ENCODE data around the gene RNF220. TPM values are rescaled to one million over a fixed set of nuclear protein-coding genes. Genes with fewer than 3 reads are reported as not detected.
A peak's percentile ranks its signal among the peaks of the same experiment; 100 is the strongest.

Gene RNF220
- total RNA-seq, 1 donor from 2014 or later: 25.1 TPM

DNA sequence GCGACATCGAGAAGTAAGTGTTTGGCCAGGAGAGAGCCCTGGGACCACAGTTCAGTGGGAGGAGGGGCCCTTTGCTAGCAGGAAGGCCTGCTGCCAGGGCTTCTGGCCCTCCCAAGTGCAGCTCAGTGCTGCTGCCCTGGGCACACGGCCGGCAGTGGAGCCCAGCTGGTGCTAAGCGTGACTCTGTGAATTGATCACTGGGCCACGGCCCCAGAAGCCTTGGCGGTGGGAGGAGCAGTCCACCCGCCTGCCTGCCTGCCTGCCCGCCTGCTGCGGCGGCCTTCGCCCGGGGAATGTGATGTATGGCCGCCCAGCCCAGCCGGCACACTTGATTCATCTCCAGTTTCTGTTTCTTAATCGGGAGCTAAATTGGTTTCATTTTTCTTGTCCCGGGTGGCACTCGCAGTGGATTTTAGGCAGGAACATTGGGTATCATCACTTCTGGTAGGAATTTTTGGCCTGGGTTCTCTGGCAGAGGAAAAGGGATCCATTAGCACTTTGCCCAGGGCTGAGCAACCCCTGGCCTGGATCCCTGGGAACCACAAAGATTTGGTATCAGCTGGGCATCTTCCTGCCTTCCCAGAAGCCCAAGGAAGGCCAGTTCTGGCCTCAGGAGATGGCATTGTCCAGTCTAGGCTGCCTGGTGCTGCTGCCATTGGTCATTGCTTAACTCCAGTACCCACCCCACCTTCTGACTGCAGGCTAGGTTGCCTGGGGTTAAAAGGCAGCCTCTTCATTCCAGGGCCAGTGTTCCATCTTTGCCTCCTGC lies 240.6 kb downstream of the RNF220 start:
- H3K4me3 ChIP-seq (ENCODE audit: low read length in 3 of 3): peak overlapping the region in 2 of 3 donors; percentile 45 to 53
- H3K27me3 ChIP-seq (ENCODE audit: control insufficient read depth in 3 of 3, insufficient read depth in 3 of 3, low read length in 3 of 3): no peaks in the 10 kb centered on the region
- H3K27ac ChIP-seq (ENCODE audit: low read depth, low read length): peak overlapping the region; percentile 84
- peaks cover 33 to 58% (median 56%) of the 10 kb centered on the region in 3 donors for H3K36me3 ChIP-seq (ENCODE audit: control insufficient read depth in 3 of 3, insufficient read depth in 3 of 3, low read length in 3 of 3)
- H3K4me1 ChIP-seq (ENCODE audit: control insufficient read depth in 3 of 3, insufficient read depth in 3 of 3, low read length in 3 of 3): peaks cover 65 to 86% (median 67%) of the 10 kb centered on the region in 3 donors
- peak overlapping the region; percentile 39 to 64 (median 40) for H3K9ac ChIP-seq (ENCODE audit: low read depth in 1 of 3, low read length in 3 of 3)
- no peaks in the 10 kb centered on the region for H3K9me3 ChIP-seq (ENCODE audit: control insufficient read depth in 3 of 3, low read length in 3 of 3)

DNA sequence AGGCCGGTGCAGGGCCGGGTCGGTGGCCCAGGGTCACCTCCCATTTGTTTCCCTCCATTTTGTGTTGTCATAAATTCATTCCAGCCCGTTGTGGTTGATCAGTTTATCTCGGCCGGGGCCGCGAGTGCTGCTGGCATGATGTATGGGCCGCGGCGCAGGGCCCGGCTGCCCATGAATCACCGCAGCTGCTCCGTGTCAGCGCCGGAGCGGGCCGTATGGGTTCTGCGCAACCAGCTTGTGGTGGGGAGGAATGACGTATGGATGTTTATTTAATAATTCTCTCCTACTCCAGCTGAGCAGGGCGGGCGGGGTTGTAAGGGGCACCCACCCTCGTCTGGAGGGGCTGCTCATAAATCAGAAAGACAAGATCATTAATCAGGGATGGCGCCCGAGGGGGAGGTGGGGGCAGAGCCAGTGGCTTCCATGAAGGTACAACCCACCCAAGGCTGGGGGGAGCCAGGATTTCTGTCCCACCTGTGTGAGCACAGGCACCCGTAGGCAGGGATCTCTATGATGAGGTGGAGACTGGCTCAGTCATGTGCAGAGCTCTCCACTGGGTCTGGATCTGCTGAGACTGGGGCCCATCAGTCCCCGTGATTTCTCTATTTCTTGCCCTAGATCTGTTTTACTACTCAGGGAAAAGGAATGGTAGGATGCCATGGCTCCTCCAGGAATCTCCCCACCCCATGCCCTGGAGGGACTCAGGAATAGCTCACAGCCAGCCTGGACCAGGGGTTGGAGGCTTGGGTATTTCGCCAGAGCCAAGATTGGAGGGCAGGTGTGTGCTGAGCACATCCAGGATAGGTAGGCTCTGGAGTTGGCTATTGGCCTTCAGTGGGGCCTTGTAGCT lies 241.4 kb downstream of the RNF220 start:
- peak overlapping the region; percentile 8 to 64 (median 39) for H3K9ac ChIP-seq (ENCODE audit: low read depth in 1 of 3, low read length in 3 of 3)
- H3K36me3 ChIP-seq (ENCODE audit: control insufficient read depth in 3 of 3, insufficient read depth in 3 of 3, low read length in 3 of 3): peaks cover 41 to 63% (median 58%) of the 10 kb centered on the region in 3 donors
- no peaks in the 10 kb centered on the region for H3K9me3 ChIP-seq (ENCODE audit: control insufficient read depth in 3 of 3, low read length in 3 of 3)
- H3K27ac ChIP-seq (ENCODE audit: low read depth, low read length): peak overlapping the region; percentile 84
- peaks cover 59 to 79% (median 61%) of the 10 kb centered on the region in 3 donors for H3K4me1 ChIP-seq (ENCODE audit: control insufficient read depth in 3 of 3, insufficient read depth in 3 of 3, low read length in 3 of 3)
- peak overlapping the region in 1 of 3 donors; percentile 43 for H3K4me3 ChIP-seq (ENCODE audit: low read length in 3 of 3)
- no peaks in the 10 kb centered on the region for H3K27me3 ChIP-seq (ENCODE audit: control insufficient read depth in 3 of 3, insufficient read depth in 3 of 3, low read length in 3 of 3)

DNA sequence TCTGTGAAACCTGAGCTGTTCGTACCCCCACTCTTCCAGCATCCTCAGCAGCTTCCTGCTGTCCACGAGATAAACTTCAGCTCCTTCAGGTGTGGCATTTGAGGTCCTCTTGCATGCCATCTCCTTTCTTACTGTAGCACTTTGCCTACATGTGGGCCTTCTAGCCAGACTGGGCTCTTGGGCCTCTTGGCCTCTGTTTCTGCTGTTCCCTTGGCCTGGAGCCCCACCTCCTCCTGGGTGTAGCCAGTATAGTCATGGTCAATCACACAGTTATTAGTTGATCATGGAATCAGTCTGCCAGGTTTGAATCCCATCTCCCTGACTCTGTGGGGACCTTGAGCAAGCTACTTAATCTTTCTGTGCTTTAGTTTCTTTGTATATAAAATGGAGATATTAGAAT lies 242.8 kb downstream of the RNF220 start:
- no peak overlapping the region for H3K9ac ChIP-seq (ENCODE audit: low read depth in 1 of 3, low read length in 3 of 3)

DNA sequence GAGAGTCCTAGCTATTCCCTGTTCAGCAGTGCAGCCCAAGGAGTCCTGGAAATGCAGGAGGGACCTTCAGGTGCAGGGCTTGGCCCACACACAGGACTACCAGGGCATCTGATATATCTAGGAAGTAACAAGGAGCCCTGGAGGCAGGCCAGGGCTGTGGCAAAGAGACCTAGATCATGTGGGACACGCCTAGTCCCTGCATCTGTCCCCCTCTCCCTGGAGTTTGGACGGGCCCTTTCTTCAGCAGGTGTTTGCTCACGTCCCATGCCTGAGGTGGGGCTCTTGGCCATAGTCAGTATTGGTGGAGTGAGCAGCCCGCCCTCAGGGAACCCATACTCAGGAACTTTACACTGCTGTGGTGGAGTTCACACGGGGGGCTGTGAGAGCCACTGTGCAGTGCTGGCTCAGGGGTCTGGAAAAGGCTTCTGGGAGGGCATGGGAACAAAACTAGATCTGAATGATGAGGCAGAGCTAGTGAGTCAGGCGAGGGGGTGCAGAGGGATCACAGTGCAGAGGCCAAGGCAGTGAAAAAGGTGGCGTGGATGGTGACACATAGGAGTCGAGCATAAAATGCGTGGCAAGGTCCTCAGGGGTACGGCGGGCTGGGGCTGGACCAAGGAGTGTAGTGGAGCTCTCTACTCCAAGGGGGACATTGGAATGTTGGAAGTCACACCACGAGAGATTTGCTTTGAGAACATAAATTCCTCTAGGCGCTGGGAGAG lies 243.6 kb downstream of the RNF220 start:
- Histone ChIP-seq H3K9ac (ENCODE audit: low read depth in 1 of 3, low read length in 3 of 3) (peak overlapping the region in 1 of 3 donors; percentile 26), H3K4me3 (ENCODE audit: low read length in 3 of 3) (no peak overlapping the region)

More for the DNA sequence above, 242.8 kb downstream of the RNF220 start:
- Histone ChIP-seq H3K9me3 (ENCODE audit: control insufficient read depth in 3 of 3, low read length in 3 of 3) (no peaks in the 10 kb centered on the region), H3K27ac (ENCODE audit: low read depth, low read length) (no peak overlapping the region), H3K36me3 (ENCODE audit: control insufficient read depth in 3 of 3, insufficient read depth in 3 of 3, low read length in 3 of 3) (peaks cover 42 to 58% (median 52%) of the 10 kb centered on the region in 3 donors), H3K4me3 (ENCODE audit: low read length in 3 of 3) (no peak overlapping the region), H3K27me3 (ENCODE audit: control insufficient read depth in 3 of 3, insufficient read depth in 3 of 3, low read length in 3 of 3) (no peaks in the 10 kb centered on the region), H3K4me1 (ENCODE audit: control insufficient read depth in 3 of 3, insufficient read depth in 3 of 3, low read length in 3 of 3) (peaks cover 45 to 65% (median 50%) of the 10 kb centered on the region in 3 donors)

DNA sequence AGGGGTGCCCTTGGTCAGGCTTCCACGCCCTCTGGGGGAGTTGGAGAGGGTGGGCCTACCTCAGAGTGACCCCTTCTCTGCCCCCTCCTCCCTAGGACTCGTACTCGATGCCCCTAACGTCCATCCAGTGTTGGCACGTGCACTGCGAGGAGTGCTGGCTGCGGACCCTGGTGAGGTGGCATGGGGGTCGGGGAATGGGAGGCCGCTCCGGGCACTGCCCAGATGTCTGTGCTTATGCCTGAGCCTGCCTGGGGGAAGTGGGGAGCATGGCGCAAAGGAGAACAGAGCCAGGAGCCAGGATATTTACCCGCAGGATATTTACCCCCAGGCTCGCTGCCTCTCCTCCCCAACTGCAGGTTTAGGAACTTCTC lies 244.7 kb downstream of the RNF220 start:
- Histone ChIP-seq H3K36me3 (ENCODE audit: control insufficient read depth in 3 of 3, insufficient read depth in 3 of 3, low read length in 3 of 3) (peaks cover 31 to 52% (median 48%) of the 10 kb centered on the region in 3 donors), H3K4me3 (ENCODE audit: low read length in 3 of 3) (no peak overlapping the region), H3K27me3 (ENCODE audit: control insufficient read depth in 3 of 3, insufficient read depth in 3 of 3, low read length in 3 of 3) (no peaks in the 10 kb centered on the region), H3K9me3 (ENCODE audit: control insufficient read depth in 3 of 3, low read length in 3 of 3) (no peaks in the 10 kb centered on the region), H3K4me1 (ENCODE audit: control insufficient read depth in 3 of 3, insufficient read depth in 3 of 3, low read length in 3 of 3) (peaks cover 26 to 47% (median 31%) of the 10 kb centered on the region in 3 donors), H3K9ac (ENCODE audit: low read depth in 1 of 3, low read length in 3 of 3) (no peak overlapping the region), H3K27ac (ENCODE audit: low read depth, low read length) (no peak overlapping the region)

More for the DNA sequence above, 243.6 kb downstream of the RNF220 start:
- H3K36me3 ChIP-seq (ENCODE audit: control insufficient read depth in 3 of 3, insufficient read depth in 3 of 3, low read length in 3 of 3): peaks cover 39 to 56% (median 52%) of the 10 kb centered on the region in 3 donors
- H3K9me3 ChIP-seq (ENCODE audit: control insufficient read depth in 3 of 3, low read length in 3 of 3): no peaks in the 10 kb centered on the region
- peaks cover 37 to 57% (median 42%) of the 10 kb centered on the region in 3 donors for H3K4me1 ChIP-seq (ENCODE audit: control insufficient read depth in 3 of 3, insufficient read depth in 3 of 3, low read length in 3 of 3)
- no peaks in the 10 kb centered on the region for H3K27me3 ChIP-seq (ENCODE audit: control insufficient read depth in 3 of 3, insufficient read depth in 3 of 3, low read length in 3 of 3)
- H3K27ac ChIP-seq (ENCODE audit: low read depth, low read length): no peak overlapping the region

DNA sequence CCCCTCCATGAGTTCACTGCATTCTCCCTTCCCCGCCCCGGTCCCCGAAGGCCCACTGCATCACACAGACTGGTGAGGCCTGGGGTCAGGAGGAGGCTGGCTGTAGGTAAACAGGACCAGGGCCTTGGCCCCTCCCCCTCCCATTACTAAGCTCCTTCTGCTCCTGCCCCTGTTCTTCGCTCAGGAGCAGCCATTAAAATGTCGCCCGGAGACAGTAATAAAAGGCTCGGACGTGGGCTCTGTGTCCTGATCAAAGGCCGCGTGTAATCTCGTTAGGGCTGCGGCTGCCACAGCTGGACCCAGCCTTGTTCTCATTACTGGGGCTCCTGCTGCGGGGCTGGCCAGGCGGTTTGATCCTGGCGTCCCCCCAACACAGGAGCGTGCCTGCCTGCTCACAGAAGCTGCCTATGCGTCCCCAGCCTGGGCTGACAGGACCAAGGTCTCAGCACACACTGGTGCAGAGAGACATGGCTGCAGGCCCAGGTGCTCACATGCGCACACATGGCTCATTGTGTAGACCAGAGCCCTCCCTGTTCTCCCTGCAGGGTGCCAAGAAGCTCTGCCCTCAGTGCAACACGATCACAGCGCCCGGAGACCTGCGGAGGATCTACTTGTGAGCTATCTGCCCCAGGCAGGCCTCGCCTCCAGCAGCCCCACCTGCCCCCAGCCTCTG lies 245.2 kb downstream of the RNF220 start:
- Histone ChIP-seq H3K9me3 (ENCODE audit: control insufficient read depth in 3 of 3, low read length in 3 of 3) (no peaks in the 10 kb centered on the region), H3K4me1 (ENCODE audit: control insufficient read depth in 3 of 3, insufficient read depth in 3 of 3, low read length in 3 of 3) (peaks cover 21 to 41% (median 26%) of the 10 kb centered on the region in 3 donors), H3K9ac (ENCODE audit: low read depth in 1 of 3, low read length in 3 of 3) (peak overlapping the region in 1 of 3 donors; percentile 54), H3K27me3 (ENCODE audit: control insufficient read depth in 3 of 3, insufficient read depth in 3 of 3, low read length in 3 of 3) (no peaks in the 10 kb centered on the region), H3K4me3 (ENCODE audit: low read length in 3 of 3) (no peak overlapping the region), H3K27ac (ENCODE audit: low read depth, low read length) (no peak overlapping the region), H3K36me3 (ENCODE audit: control insufficient read depth in 3 of 3, insufficient read depth in 3 of 3, low read length in 3 of 3) (peaks cover 31 to 48% (median 44%) of the 10 kb centered on the region in 3 donors)

DNA sequence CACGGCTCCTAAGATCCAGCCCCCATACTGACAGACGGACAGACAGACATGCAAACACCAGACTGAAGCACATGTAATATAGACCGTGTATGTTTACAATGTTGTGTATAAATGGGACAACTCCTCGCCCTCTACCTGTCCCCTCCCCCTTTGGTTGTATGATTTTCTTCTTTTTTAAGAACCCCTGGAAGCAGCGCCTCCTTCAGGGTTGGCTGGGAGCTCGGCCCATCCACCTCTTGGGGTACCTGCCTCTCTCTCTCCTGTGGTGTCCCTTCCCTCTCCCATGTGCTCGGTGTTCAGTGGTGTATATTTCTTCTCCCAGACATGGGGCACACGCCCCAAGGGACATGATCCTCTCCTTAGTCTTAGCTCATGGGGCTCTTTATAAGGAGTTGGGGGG lies 246.0 kb downstream of the RNF220 start:
- Histone ChIP-seq H3K27me3 (ENCODE audit: control insufficient read depth in 3 of 3, insufficient read depth in 3 of 3, low read length in 3 of 3) (no peaks in the 10 kb centered on the region), H3K27ac (ENCODE audit: low read depth, low read length) (no peak overlapping the region), H3K4me3 (ENCODE audit: low read length in 3 of 3) (no peak overlapping the region), H3K4me1 (ENCODE audit: control insufficient read depth in 3 of 3, insufficient read depth in 3 of 3, low read length in 3 of 3) (peaks cover 13 to 34% (median 20%) of the 10 kb centered on the region in 3 donors), H3K9ac (ENCODE audit: low read depth in 1 of 3, low read length in 3 of 3) (peak overlapping the region in 1 of 3 donors; percentile 62), H3K36me3 (ENCODE audit: control insufficient read depth in 3 of 3, insufficient read depth in 3 of 3, low read length in 3 of 3) (peaks cover 31 to 45% (median 44%) of the 10 kb centered on the region in 3 donors), H3K9me3 (ENCODE audit: control insufficient read depth in 3 of 3, low read length in 3 of 3) (no peaks in the 10 kb centered on the region)

DNA sequence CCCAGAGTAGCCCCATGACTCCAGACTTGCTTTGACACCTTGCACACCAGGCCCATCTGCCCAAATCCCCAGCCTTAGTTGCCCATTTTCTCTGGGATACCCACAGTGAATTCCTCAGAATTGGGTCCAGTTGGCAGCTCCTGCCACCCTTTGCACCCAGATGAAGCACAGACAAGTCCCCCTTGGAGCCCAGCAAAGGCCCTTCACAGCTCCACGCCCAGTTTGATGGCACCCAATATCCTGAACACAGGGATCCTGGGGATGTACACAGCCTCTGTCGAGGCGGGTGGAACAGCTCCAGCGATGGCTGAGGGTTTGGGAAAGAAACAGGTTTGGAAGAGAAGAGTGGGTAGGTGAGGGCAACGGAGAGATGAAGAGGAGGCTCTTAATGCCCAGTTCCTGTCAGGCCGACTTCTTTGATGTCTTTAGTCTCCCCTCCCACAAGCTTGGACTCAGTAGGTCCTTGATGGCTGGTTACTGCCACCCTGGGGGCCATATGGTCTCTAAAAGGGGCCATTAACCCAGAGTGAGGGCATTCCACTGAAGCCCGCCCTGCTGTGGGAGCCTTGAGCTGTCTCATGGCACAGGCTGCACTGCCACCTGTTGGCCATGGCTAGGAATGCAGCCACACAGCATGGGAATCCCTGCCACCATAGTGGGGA lies 247.5 kb downstream of the RNF220 start:
- Histone ChIP-seq H3K9ac (ENCODE audit: low read depth in 1 of 3, low read length in 3 of 3) (peak overlapping the region in 1 of 3 donors; percentile 19), H3K9me3 (ENCODE audit: control insufficient read depth in 3 of 3, low read length in 3 of 3) (no peaks in the 10 kb centered on the region), H3K27me3 (ENCODE audit: control insufficient read depth in 3 of 3, insufficient read depth in 3 of 3, low read length in 3 of 3) (no peaks in the 10 kb centered on the region), H3K4me3 (ENCODE audit: low read length in 3 of 3) (no peak overlapping the region), H3K4me1 (ENCODE audit: control insufficient read depth in 3 of 3, insufficient read depth in 3 of 3, low read length in 3 of 3) (peaks cover 8 to 19% (median 13%) of the 10 kb centered on the region in 3 donors), H3K27ac (ENCODE audit: low read depth, low read length) (no peak overlapping the region), H3K36me3 (ENCODE audit: control insufficient read depth in 3 of 3, insufficient read depth in 3 of 3, low read length in 3 of 3) (peaks cover 27 to 37% (median 36%) of the 10 kb centered on the region in 3 donors)
